ENCODE data around the gene ABCB8.
"Not testable (repeated sequence)": the region's sequence is repeated elsewhere in the genome, so short reads cannot be mapped to it uniquely, and the experiment has no call there.

The ABCB8 gene

DNA sequence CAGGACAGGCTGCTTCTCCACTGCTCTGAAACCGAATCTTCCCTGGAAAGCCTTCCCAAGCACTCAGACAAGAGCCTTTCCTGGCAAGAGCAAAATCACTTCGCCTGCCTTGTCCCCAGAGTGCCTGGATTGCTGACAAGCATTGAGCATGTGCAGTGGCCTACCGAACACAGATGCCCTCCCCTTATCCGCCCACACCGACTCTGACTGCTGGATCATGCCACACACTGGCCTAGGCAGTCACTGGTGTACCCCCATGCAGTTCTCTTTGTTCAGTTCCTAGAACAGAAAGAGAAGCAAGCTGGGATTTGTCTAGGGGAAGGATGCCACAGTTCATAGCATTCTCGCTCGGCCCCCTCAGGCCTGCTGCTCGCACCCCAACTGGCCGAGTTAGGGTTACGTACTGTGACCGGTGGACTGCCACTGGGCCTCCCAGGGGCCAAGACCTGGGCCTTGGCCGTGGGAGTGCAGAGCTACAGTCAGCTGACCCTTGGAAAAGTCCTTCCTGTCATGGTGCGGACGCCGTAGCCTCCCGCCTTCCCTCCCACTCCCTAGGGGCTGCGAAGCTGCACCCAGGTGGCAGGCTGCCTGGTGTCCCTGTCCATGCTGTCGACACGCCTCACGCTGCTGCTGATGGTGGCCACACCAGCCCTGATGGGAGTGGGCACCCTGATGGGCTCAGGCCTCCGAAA is 6.9 kb downstream of the ABCB8 start:
- DNase-seq (ENCODE audit: low read depth in 3 of 3), result no peak

DNA sequence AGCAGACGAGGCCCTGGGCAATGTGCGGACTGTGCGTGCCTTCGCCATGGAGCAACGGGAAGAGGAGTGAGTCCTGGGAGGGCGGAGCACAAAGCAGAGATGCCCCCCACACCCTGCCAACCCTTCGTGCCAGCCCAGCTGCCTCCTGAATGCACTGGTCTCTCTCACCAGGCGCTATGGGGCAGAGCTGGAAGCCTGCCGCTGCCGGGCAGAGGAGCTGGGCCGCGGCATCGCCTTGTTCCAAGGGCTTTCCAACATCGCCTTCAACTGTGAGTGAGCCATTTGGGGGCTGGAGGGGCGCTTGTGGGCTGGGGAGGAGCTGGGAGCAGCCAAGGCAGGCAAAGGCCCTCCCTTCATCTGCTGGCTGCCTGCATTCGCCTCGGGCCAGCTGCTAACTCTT is 7.7 kb downstream of the ABCB8 start:
- DNase-seq (ENCODE audit: low read depth in 3 of 3), result no peak

DNA sequence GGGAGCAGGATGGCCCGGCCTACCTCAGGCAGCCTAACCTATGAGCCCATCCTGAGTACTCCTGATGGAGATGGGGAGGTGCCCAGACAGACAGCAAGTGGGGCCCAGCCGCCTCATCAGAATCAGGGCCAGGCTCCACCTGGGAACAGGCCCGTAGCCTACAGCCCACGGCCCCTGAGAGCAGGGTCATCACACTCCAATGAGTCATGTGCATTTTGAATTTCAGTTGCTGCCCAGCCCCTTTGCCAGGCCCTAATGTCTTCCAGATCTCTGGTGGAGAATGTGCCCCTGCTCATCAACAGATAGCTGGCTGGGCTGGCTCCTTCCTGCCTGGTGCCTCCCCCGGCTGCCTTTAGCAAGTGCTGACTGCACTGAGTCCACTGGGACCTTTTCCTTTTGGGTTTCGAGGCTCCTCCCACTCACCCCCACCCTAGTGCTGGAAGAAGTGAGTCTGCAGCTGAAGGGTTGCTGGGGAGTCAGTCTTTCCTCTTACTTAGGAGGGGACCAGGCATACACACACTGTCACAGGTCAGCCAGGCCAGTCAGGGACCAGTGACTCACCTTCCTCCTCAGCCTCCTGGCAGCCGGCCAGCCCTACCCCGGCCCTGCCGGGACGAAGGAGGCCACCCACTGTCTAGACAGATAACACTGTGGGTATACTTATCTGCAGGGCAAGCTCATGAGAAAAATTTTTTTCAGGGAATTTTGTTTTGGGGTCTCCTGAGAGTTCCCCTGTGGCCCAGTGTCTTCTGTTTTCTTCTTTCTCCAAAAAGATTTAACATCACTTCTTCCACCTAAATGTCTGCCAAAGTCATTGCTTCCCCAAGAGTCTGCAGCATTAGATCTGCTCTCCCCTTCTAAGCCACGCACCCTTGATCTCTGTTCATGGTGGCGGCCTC is 10.9 kb downstream of the ABCB8 start:
- DNase-seq (ENCODE audit: low read depth in 3 of 3), result peak; percentile 60 to 81 (median 65)

DNA sequence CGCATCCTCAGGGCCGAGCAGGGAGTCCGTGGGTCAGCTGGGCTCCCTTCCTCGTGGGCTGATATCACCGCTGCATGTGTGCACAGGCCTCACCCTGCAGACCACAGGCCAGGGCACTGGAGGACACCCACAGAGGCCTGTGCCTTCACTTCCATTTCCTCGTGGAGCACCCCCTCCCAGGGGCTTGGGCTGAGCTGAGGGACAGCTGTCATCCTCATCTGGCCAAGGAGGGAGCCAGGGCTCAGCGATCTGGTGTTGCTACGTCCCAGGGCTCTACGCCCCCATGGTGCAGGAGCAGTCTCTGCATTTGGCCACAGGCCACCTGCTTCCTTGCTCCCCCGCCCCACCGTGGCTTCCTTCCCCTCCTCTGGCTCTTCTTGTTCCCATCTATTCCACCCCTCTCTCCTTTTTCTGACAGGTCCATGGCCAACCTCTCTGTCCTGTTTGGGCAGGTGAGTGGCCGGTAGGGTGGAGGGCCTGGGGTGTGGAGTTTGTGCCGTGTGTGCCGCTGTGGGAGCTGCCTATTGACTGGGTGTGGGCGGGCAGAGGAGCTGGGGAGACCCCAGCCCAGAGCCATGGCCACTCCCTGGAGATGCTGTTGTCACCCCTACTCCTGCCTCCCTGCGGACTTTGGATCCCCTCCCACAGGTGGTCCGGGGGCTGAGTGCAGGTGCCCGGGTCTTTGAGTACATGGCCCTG is 11.7 kb downstream of the ABCB8 start:
- no peak for DNase-seq (ENCODE audit: low read depth in 3 of 3)

DNA sequence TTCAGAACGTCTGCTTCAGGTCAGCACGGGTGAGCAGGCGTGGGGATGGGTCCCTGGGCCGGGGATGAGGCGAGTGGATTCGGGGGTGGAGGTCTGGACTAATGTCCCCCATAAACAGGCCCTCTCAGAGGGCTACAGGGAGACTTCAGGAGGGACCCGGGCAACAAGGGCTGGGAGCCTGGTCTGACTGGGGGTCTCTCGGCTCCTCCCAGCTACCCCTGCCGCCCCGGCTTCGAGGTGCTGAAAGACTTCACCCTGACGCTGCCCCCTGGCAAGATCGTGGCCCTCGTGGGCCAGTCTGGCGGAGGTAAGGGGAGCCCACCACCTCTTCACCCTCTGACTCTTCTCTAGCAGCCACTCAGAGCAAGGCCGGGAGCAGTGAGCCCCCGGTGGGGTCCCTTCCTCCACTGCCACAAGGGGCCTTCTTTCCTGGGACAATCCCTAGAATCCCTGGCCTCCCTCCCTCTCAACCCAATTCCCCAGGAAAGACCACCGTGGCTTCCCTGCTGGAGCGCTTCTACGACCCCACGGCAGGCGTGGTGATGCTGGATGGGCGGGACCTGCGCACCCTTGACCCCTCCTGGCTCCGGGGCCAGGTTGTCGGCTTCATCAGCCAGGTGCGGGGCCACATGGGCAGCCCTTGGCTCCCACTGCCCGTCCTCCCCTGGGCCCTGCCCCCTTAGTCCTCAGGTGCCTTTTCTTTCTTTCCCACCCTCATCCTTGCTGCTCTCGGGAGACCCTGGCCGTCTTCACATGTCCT is 12.5 kb downstream of the ABCB8 start:
- DNase-seq (ENCODE audit: low read depth in 3 of 3), result no peak

DNA sequence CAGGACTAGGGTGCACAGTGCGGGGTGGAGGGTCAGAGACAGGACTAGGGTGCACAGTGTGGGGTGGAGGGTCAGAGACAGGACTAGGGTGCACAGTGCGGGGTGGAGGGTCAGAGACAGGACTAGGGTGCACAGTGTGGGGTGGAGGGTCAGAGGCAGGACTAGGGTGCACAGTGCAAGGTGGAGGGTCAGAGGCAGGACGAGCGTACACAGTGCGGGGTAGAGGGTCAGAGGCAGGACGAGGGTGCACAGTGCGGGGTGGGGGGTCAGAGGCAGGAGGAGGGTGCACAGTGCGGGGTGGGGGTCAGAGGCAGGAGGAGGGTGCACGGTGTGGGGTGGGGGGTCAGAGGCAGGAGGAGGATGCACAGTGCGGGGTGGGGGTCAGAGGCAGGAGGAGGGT is 15.2 kb downstream of the ABCB8 start:
- not testable (repeated sequence) for DNase-seq (ENCODE audit: low read depth in 3 of 3)

DNA sequence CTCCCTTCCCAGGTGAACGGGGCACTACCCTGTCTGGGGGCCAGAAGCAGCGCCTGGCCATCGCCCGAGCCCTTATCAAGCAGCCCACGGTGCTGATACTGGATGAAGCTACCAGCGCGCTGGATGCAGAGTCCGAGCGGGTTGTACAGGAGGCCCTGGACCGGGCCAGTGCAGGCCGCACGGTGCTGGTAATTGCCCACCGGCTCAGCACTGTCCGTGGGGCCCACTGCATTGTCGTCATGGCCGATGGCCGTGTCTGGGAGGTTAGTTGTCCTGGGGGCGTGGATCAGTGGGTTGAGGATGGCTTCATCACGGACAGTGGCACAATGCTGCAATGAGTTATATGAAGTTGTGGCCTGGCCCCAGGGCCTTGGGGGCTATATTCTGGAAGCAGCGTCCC is 15.7 kb downstream of the ABCB8 start:
- no peak for DNase-seq (ENCODE audit: low read depth in 3 of 3)

DNA sequence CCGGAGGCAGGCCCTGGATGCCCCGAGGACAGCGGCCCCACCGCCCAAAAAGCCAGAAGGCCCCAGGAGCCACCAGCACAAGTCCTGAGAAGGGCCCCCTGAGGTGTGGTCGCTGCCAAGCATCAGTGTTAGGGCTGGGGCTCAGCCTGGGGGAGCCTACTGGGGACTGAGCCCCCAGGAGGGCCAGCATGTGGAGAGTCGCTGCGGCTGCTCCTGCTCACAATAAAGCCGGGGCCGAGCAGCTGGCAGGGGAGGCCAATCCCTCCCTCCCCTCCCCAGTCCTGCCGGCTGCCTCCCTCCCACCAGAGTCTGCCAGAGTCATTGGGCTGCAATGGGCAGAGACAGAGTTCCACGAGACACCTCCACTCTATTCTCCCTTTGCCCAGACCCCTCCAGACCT is 17.0 kb downstream of the ABCB8 start:
- no peak for DNase-seq (ENCODE audit: low read depth in 3 of 3)

DNA sequence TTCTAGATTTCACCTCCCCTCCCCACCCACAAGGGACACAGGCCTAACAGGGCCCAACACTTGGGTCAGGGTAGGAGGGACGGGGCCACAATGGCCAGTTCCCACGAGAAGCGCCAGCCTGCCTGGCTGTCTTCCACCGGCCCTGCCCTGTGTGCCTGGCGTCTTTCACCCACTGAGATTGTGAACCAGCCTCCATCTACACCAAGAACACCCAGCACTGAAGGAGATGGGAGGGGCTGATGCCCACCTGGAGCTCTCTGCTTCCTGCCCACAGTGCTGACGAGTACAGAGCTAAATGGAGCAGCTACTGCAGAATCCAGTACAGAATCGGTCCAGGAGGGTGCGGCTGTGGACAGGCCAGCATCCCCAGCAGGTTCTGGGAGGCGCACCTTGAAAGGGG is 17.7 kb downstream of the ABCB8 start:
- DNase-seq (ENCODE audit: low read depth in 3 of 3), result no peak

DNA sequence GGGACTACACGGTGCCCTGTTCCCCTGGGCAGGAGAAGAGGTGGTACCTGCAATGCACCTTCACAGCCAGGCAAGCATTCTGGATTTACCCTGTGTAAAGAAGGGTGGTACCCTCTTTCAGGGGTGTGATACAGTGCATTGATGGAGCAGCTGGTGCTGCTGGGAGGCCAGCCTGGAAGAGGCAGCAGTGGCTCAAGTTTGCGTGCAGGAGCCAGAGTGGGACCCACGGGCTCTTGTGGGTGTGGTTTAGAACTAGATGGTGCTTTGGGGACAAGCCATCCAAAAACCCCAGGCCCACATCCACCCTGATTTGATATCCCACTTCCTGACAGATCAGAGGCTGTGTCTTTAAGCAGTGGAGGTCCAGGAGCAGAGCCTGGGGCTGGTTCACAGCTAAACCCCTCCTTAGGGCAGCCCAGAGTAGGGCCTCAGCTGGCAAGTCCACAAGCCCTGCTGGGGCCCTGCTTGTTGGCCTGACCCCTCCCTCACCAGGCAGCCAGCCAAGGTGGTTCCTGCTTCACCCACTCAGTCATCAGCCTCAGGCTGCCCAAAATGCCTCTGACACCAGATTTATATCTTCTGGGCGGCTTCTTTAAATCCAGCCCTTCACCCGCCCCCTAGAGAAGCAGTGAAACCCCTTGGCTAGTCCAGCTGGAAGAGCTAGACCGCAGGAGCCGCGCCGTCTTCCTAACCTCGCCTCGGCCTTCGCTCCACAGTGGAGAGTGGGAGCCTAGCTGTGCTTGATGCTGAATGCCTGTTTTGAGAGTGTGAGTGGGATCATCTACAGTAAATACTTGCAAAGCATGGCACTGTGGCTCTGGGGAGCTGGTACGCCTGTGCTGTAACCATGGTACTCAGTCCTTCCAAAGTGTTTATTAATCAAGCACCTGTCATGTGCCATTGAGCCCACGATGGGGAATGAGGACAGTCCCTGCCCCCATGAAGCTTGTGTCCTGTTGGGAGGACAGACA is 18.6 kb downstream of the ABCB8 start:
- DNase-seq (ENCODE audit: low read depth in 3 of 3), result no peak

DNA sequence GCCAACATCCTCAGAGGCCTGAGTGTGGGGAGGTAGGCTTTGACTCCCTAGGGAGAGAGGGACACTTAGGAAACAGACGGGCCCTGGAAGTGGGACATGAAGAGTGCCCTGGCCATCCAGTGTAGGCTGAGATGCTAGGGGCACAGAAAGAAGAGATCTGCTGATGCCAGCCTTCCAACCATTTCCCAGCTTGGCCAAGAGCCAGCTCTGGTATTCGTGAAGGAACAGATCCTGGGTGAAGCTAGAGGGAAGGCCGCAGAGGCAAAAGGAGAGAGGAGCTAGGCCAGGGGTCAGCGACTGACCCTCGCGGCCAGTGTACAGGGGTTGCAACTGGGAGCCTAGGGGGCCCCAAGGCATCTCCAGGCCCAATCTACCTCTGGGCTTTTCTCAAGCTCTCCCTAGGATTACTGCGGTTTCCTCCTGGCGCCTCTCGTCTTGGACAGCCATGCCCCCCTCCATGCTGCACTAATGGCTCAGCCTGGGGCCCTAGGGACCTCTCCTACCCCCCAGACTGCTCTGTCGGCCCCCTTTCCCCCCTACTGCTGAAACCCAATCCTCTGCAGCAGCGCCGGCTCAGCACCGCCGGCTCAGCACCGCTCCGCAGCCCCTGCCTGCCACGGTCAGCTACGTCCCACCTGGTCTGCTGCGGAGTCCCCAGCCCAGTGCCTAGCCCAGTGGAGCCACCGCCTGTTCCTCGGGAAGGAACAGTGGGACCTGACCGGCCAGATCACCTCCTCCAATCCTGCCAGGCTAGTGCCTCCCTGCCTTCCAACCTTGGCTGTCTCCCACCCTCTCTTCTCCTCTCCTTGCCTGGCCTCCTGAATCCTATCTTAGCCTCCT is 19.9 kb downstream of the ABCB8 start, which contains the start of gene ASIC3:
Gene ASIC3 (plus strand): TSS at position 556 of the 840 bp plus-strand sequence. CDS start 355 bp downstream, outside the sequence.
- no peak for DNase-seq (ENCODE audit: low read depth in 3 of 3)

DNA sequence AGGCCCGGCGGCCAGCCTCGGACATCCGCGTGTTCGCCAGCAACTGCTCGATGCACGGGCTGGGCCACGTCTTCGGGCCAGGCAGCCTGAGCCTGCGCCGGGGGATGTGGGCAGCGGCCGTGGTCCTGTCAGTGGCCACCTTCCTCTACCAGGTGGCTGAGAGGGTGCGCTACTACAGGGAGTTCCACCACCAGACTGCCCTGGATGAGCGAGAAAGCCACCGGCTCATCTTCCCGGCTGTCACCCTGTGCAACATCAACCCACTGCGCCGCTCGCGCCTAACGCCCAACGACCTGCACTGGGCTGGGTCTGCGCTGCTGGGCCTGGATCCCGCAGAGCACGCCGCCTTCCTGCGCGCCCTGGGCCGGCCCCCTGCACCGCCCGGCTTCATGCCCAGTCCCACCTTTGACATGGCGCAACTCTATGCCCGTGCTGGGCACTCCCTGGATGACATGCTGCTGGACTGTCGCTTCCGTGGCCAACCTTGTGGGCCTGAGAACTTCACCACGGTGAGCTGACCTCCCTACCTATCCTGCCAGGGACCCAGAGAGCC is 20.7 kb downstream of the ABCB8 start:
- no peak for DNase-seq (ENCODE audit: low read depth in 3 of 3)

DNA sequence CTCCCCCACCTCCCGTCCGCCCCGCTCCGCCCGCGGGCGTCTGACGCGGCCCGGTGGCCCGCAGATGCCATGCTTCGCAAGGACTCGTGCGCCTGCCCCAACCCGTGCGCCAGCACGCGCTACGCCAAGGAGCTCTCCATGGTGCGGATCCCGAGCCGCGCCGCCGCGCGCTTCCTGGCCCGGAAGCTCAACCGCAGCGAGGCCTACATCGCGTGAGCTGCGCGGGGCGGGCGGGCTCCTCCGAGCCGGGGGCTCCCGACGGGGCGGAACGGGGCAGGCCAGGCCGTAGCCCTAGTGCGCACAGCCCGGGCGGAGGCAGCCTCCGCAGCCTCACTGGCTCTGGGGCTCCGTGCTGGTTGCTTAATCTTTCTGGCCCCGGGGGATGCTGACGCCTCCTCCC is 22.9 kb downstream of the ABCB8 start:
- peak in 2 of 3 donors; percentile 20 to 28 for DNase-seq (ENCODE audit: low read depth in 3 of 3)

DNA sequence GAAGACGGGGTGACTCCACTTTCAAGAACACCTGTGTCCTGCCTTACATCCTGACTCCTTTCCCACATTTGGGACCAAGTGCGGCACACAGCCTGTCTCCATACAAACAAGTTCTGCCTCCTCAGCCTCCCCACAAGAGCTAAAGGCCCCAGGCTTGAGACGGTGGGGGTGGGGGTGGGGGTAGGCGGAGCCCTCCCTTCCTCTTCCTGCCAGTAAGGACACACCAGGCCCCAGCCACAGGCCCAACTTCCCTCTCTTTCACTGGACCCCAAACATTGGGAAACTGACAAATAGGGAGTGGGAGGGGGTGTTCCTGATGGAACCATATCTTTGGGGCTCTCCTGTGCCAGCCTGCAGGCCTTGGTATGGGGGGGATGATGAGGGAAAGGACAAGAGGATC is 24.8 kb downstream of the ABCB8 start:
- DNase-seq (ENCODE audit: low read depth in 3 of 3), result no peak

DNA sequence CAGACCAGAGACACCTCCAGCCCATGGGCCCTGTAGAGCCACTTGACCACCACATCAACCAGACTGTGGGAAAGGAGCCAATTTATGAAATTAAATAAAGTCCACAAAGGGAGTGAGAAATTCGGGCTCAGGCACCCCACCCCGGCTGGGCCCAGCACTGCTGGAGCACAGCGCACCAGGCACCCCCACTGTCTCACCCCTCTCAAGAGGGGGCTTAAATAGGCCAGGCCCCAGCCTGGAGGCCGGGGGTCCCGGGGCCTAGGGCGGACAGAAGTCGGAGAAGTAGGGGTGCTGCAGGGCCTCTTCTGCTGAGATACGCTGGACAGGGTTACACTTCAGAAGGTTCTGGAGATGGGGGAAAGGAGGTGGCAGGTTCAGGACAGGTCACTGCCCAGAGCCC is 25.5 kb downstream of the ABCB8 start:
- no peak for DNase-seq (ENCODE audit: low read depth in 3 of 3)

DNA sequence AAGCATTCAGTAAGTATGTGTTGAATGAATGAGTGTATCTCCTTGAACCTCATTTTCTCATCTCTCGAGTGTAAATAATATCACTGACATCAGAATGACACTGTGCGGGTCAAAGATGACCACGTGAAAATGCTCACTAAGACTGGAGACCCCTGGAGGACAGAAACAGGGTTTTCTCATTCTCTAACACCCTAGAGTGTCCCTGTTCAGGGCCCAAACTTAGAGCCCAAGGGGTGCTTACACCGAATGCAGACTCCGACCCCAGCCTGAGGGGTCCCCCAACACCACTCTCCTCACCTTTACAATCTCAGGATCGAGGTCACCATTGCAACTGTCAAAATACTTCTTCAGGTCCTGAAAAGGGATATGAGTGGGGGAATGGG is 28.0 kb downstream of the ABCB8 start:
- no peak for DNase-seq (ENCODE audit: low read depth in 3 of 3)

DNA sequence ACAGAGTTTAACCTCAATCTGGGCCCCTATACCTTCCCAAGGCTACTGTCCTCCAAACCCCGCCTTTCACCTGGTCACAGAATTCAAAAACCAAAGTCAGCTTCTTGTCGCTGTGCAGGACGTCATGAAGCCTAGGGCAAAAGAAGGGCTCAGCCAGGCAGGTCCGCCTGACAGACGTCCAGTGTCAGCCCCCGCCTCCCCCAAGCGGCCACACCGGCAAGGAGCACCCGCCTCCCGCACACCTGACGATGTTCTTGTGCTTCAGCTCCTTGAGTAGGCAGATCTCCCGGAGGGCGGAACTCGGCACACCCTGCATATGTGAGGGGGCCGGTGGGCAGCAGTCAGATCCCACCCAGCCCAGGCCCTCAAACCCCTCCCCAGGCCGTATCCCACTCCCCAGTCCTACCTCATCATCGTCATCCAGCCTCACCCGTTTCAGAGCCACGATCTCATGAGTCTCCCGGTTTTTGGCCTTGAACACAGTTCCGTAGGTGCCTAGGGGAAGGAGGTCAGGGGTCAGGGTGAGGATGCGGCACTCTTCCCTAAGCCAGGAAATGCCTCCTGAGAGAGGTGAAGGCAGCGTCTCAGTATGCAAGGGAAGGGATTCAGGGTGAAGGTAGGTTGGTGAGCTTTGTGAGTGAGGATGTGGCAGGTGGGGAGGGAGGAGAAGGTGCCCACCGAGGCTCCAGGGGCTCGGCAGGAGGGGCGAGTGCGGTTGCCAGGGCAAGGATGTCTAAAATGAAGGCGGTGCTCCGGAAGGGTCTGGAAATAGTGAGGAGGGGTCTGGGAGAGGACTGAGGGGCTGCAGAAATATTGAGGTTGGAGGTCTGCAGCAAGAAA is 28.6 kb downstream of the ABCB8 start:
- no peak for DNase-seq (ENCODE audit: low read depth in 3 of 3)

DNA sequence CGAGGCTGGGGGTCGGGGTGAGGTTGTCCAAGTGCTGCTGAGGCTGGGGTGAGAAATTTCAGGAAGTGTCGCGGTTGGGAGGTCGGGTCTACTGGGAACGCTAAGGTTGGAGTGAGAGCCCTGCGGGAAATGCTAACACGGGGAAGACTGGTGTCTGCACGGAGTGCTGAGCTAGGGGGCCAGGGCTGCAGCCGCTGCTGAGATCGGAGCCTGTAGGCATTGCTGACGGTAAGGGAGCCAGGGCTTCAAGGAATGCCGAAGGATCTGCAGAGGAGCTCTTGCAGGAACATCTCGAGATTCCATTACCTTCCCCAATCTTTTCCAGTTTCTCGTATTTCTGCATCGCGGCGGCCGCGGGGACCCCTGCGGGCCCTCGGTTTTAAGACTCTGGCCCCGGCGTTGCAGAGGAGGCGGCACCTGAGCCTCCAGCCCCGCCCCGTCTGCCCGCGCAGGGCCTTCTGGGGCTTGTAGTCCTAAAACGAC is 29.3 kb downstream of the ABCB8 start, which contains the start of gene CDK5:
Gene CDK5 (minus strand): TSS at position 392 of the 483 bp plus-strand sequence. CDS start 49 bp downstream, at position 343.
- no peak for DNase-seq (ENCODE audit: low read depth in 3 of 3)

Data from stimulated activated CD4-positive, alpha-beta T cell treated with anti-CD3 and anti-CD28 coated beads, TNF-alpha, amount 100 ng/mL, for 48 hours (primary cell).